Activated naive CD4-positive, alpha-beta T cell treated with anti-CD3 and anti-CD28 coated beads, Interleukin-2, amount 50 U/mL, for 24 hours (primary cell): ENCODE data around the gene WIF1.

Experiments
- H3K27ac Mint-ChIP-seq: one replicate; pipeline ENCODE4 v1.8.0; 2021; ENCODE audit warnings: mild to moderate bottlenecking, mixed read lengths
- H3K27me3 Mint-ChIP-seq: one replicate; pipeline ENCODE4 v1.8.0; 2021; ENCODE audit warnings: mixed read lengths
- H3K36me3 Mint-ChIP-seq: one replicate; pipeline ENCODE4 v1.8.0; 2021; ENCODE audit warnings: mixed read lengths
- H3K4me1 Mint-ChIP-seq: one replicate; pipeline ENCODE4 v1.8.0; 2021; ENCODE audit warnings: mixed read lengths
- H3K4me3 Mint-ChIP-seq: one replicate; pipeline ENCODE4 v1.8.0; 2021; ENCODE audit warnings: mild to moderate bottlenecking, mixed read lengths
- H3K9me3 Mint-ChIP-seq: one replicate; pipeline ENCODE4 v1.8.0; 2021; ENCODE audit warnings: mixed read lengths

The WIF1 gene

DNA sequence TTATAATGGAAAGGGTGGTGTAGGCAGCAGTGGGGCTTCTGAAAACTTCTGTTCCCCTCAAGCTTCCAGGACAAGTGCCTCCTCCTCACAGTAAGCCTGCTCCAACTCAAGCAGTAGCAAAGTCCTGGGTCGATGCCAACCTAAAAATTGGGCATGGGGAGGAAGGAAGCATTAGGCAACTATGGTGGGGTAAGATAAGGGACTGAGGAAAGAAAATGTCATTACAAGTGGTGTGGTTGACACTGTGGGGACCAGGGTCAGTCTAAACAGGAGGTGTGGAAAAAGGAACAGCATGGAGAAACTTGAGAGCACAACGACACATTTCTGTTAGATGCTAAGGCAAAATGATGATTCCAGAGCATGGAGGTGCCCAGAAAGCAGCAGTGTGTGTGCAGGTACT, 34.9 kb downstream of the WIF1 start:
- H3K4me3 Mint-ChIP-seq = no peak overlapping the region
- H3K27ac Mint-ChIP-seq = no peak overlapping the region
- H3K36me3 Mint-ChIP-seq = no peaks in the 10 kb centered on the region
- no peaks in the 10 kb centered on the region for H3K9me3 Mint-ChIP-seq
- H3K27me3 Mint-ChIP-seq = peaks cover 18% of the 10 kb centered on the region
- H3K4me1 Mint-ChIP-seq = no peaks in the 10 kb centered on the region

GRCh38 chr12:65084579-65084978, 36.5 kb downstream of the WIF1 start:
- H3K4me3 Mint-ChIP-seq = no peak overlapping the region
- H3K4me1 Mint-ChIP-seq = no peaks in the 10 kb centered on the region
- H3K27ac Mint-ChIP-seq = no peak overlapping the region
- no peaks in the 10 kb centered on the region for H3K36me3 Mint-ChIP-seq
- H3K27me3 Mint-ChIP-seq = peaks cover 18% of the 10 kb centered on the region
- no peaks in the 10 kb centered on the region for H3K9me3 Mint-ChIP-seq

DNA sequence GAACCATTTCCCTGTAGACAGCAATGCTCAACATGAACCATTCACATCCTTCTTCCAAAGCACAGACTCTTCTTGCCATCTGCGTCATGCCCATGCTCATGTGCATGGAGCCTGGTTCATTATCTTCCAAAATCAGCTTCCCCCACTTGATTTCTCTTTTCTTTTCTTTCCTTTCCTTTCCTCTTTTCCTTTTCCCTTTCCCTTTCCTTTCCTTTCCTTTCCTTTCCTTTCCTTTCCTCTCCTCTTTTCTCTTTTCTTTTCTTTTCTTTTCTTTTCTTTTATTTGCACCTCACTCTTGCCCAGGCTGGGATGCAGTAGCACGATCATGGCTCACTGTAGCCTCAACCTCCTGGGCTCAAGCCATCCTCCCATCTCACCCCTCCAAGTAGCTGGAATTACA, 37.5 kb downstream of the WIF1 start:
- H3K9me3 Mint-ChIP-seq = no peaks in the 10 kb centered on the region
- H3K27me3 Mint-ChIP-seq = peaks cover 21% of the 10 kb centered on the region
- H3K27ac Mint-ChIP-seq = no peak overlapping the region
- no peak overlapping the region for H3K4me3 Mint-ChIP-seq
- no peaks in the 10 kb centered on the region for H3K36me3 Mint-ChIP-seq
- H3K4me1 Mint-ChIP-seq = no peaks in the 10 kb centered on the region

DNA sequence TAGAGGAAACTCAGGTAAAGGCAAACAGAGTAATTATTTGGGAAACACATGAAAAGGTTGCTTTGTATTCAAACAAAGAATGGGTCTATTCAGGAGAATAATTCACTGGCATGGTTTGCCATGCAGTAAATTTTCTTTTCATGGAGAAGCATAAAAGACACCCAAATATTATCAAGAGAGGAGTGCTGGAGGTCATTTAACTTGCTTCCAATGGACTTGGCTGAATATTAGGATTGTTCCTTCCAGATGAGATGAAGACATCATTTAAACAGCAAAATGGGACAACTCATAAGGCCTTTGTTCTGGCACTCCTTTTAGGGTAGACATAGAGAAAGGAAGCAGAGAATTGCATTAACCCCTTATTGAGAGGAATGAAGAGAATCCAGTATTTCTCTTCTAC, 38.7 kb downstream of the WIF1 start:
- Mint-ChIP-seq H3K36me3 (no peaks in the 10 kb centered on the region), H3K27me3 (peaks cover 25% of the 10 kb centered on the region), H3K27ac (no peak overlapping the region), H3K9me3 (no peaks in the 10 kb centered on the region), H3K4me3 (no peak overlapping the region), H3K4me1 (no peaks in the 10 kb centered on the region)

DNA sequence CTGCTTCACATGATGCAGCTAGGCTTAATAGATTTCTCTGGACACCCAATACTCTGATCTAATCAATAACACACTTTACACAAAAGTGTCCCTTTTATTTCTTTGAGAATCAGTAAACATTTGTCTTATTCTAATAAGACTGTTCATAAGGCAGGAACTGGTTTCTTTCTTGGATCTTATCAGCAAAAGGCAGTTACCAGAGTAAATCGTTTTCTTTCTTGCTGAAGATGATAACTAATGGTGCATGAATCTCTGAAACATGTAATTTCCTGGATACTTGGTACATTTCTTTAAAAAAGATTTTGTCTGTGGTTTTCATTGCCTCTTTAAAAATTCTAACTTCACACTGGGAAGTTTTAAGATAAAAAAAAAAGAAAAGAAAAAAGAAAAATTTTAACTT, 39.6 kb downstream of the WIF1 start:
- Mint-ChIP-seq H3K36me3 (no peaks in the 10 kb centered on the region), H3K9me3 (no peaks in the 10 kb centered on the region), H3K27me3 (peaks cover 27% of the 10 kb centered on the region), H3K4me1 (no peaks in the 10 kb centered on the region), H3K4me3 (no peak overlapping the region), H3K27ac (no peak overlapping the region)

DNA sequence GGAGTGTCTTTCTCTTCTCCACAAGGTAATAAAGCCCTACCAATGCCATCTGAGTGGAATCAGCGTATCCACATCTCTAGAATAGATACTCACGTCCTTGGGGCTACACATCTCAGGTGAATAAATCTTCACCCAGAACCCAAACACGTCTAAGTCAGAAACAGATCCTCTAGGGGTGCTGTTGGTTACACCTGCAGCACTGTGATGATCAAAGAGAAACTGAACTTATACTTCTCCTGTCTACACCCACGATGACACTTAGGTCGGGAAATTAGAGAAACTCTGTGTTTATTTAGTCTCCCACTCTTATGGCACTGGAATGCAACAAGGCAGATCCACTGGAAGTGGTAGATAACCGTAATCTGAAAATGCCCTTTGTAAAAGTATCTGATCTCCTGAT, 46.2 kb downstream of the WIF1 start:
- H3K27me3 Mint-ChIP-seq = peaks cover 18% of the 10 kb centered on the region
- H3K9me3 Mint-ChIP-seq = no peaks in the 10 kb centered on the region
- H3K27ac Mint-ChIP-seq = no peak overlapping the region
- H3K4me3 Mint-ChIP-seq = no peak overlapping the region
- no peaks in the 10 kb centered on the region for H3K36me3 Mint-ChIP-seq
- H3K4me1 Mint-ChIP-seq = no peaks in the 10 kb centered on the region

DNA sequence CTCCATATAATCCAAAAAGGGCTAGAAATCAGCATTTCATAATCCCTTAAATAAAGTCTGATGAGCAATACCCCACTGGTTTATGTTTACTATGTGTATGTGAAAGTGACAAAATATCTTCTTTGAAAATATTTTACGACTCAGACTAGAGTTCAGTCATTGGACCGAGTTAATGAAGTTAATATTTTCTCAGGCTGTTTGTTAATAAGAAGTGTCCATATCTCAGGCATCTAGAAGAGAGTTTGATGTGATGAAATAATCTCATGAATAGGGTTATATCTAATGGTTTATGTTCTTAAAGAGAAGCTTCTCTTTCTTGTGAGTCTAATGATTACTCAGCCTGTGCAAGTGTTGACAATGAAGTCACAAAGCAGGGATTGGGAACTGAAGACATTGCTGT, 51.8 kb downstream of the WIF1 start:
- Mint-ChIP-seq H3K27me3 (peaks cover 11% of the 10 kb centered on the region), H3K27ac (no peak overlapping the region), H3K4me3 (no peak overlapping the region), H3K36me3 (no peaks in the 10 kb centered on the region), H3K4me1 (no peaks in the 10 kb centered on the region), H3K9me3 (no peaks in the 10 kb centered on the region)

GRCh38 chr12:65067383-65067782, 53.7 kb downstream of the WIF1 start:
- H3K27ac Mint-ChIP-seq = no peak overlapping the region
- H3K4me1 Mint-ChIP-seq = no peaks in the 10 kb centered on the region
- H3K27me3 Mint-ChIP-seq = peaks cover 11% of the 10 kb centered on the region
- H3K36me3 Mint-ChIP-seq = no peaks in the 10 kb centered on the region
- no peaks in the 10 kb centered on the region for H3K9me3 Mint-ChIP-seq
- H3K4me3 Mint-ChIP-seq = no peak overlapping the region

- Mint-ChIP-seq H3K27me3 (peaks cover 7% of the 10 kb centered on the region), H3K9me3 (no peaks in the 10 kb centered on the region), H3K27ac (no peak overlapping the region), H3K36me3 (no peaks in the 10 kb centered on the region), H3K4me3 (no peak overlapping the region), H3K4me1 (no peaks in the 10 kb centered on the region)
Observed at GRCh38 chr12:65055859-65056258, 65.2 kb downstream of the WIF1 start.

DNA sequence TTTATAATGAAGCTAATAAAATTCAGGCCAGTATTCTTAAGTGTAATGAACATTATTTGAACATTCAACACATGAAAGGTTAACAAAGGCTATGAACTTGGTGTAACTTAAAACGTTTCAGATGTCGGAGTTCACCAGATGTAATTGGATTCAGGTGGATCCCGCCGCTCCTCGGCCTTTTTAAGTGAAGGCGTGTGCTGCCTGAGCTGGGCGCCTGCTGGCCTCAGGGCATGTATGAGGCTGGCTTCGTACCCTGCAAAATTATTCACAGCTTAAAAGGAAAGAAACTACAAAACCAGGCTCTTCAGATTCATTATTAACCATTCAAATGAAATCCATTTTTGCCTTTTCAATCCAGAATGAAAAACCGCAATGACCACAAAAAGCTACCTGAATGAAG, 69.9 kb downstream of the WIF1 start:
- no peak overlapping the region for H3K4me3 Mint-ChIP-seq
- H3K36me3 Mint-ChIP-seq = no peaks in the 10 kb centered on the region
- peaks cover 5% of the 10 kb centered on the region for H3K27me3 Mint-ChIP-seq
- H3K27ac Mint-ChIP-seq = no peak overlapping the region
- H3K4me1 Mint-ChIP-seq = no peaks in the 10 kb centered on the region
- H3K9me3 Mint-ChIP-seq = no peaks in the 10 kb centered on the region

DNA sequence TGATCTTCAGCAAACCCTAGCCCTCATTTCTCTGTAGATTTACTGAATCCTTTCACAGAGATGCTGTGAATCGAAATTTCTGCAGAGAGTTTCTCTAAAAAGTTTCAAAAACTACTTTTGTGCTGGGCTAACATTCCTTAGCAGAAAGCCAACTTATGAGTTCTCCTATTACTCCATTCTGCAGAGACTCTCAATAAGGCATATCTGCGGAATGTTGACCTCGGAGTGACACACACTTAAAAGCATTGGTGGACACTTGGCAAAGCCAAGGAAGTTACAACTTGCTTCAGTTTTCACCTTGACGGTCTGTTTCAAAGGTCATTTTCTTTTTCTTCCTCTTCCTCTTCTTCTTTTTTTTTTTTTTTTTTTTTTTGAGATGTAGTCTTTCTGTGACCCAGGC, 75.8 kb downstream of the WIF1 start:
- Mint-ChIP-seq H3K9me3 (no peaks in the 10 kb centered on the region), H3K27me3 (peaks cover 6% of the 10 kb centered on the region), H3K36me3 (no peaks in the 10 kb centered on the region), H3K27ac (no peak overlapping the region), H3K4me1 (no peaks in the 10 kb centered on the region), H3K4me3 (no peak overlapping the region)

- Mint-ChIP-seq H3K4me3 (no peak overlapping the region), H3K4me1 (no peaks in the 10 kb centered on the region), H3K9me3 (peaks cover 5% of the 10 kb centered on the region), H3K27me3 (peaks cover 8% of the 10 kb centered on the region), H3K27ac (no peak overlapping the region), H3K36me3 (no peaks in the 10 kb centered on the region)
Observed at GRCh38 chr12:65039301-65039700, 81.8 kb downstream of the WIF1 start.

- peaks cover 6% of the 10 kb centered on the region for H3K27me3 Mint-ChIP-seq
Observed at GRCh38 chr12:65025136-65025535, 96.0 kb downstream of the WIF1 start.

DNA sequence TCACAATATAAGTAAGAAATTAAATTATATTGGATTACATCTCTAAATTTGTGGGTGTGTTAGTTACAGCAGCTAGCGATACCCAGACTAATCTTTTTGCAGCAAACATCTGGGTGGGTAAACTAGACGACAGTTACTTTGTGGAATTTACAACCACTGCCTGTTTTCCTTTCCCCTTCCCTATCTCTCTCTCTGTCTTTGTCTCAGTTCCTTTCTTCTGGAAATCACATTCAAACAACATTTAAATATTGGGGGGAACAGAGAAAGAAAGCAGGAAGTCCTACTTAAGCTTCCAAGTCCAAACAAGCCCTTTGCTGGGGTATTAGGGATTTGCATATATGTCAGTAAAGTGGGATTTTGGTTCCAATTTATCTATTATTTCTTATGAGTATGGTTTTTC, 97.6 kb downstream of the WIF1 start:
- Mint-ChIP-seq H3K36me3 (no peaks in the 10 kb centered on the region), H3K27me3 (peaks cover 6% of the 10 kb centered on the region), H3K27ac (no peak overlapping the region), H3K4me1 (no peaks in the 10 kb centered on the region), H3K4me3 (no peak overlapping the region), H3K9me3 (peaks cover 5% of the 10 kb centered on the region)

More at GRCh38 chr12:65025136-65025535, 96.0 kb downstream of the WIF1 start:
- no peaks in the 10 kb centered on the region for H3K4me1 Mint-ChIP-seq
- no peak overlapping the region for H3K27ac Mint-ChIP-seq
- H3K4me3 Mint-ChIP-seq = no peak overlapping the region
- H3K36me3 Mint-ChIP-seq = no peaks in the 10 kb centered on the region
- H3K9me3 Mint-ChIP-seq = peaks cover 5% of the 10 kb centered on the region

GRCh38 chr12:65022960-65023359, 98.1 kb downstream of the WIF1 start:
- peaks cover 6% of the 10 kb centered on the region for H3K27me3 Mint-ChIP-seq
- H3K4me1 Mint-ChIP-seq = no peaks in the 10 kb centered on the region
- H3K4me3 Mint-ChIP-seq = no peak overlapping the region
- no peaks in the 10 kb centered on the region for H3K36me3 Mint-ChIP-seq
- H3K9me3 Mint-ChIP-seq = peaks cover 5% of the 10 kb centered on the region
- H3K27ac Mint-ChIP-seq = no peak overlapping the region

- H3K36me3 Mint-ChIP-seq = no peaks in the 10 kb centered on the region
- no peak overlapping the region for H3K4me3 Mint-ChIP-seq
- H3K9me3 Mint-ChIP-seq = peaks cover 5% of the 10 kb centered on the region
- no peak overlapping the region for H3K27ac Mint-ChIP-seq
- peaks cover 6% of the 10 kb centered on the region for H3K27me3 Mint-ChIP-seq
- no peaks in the 10 kb centered on the region for H3K4me1 Mint-ChIP-seq
Observed at GRCh38 chr12:65022421-65022820, 98.7 kb downstream of the WIF1 start.

DNA sequence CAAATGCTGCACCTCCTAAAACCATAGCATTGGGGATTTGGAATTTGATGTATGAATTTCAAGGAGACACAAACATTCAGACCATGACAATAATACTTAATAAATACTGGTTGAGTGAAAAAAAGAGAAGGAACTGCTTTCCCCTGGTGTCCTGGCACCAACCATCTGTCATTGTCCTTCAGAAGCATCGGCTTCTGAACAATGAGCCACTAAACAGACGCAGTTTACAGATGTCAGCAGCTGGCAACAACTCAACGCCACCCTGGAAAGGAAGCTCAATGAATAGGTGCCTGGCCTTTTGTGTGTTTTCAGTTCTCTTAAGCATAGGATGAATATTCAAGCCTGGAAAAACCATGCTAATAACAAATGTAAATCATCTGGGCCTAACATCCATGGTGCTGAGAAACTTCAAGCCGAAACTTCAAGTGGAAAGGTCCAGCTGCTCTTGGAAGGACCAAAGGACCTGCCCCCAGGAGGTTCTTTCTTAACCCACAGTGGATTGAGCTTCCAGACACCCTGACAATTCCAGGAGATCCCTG, 101.3 kb downstream of the WIF1 start:
- Mint-ChIP-seq H3K4me3 (no peak overlapping the region), H3K27me3 (peaks cover 8% of the 10 kb centered on the region), H3K36me3 (no peaks in the 10 kb centered on the region), H3K9me3 (no peaks in the 10 kb centered on the region), H3K27ac (no peak overlapping the region), H3K4me1 (no peaks in the 10 kb centered on the region)
